ENCODE data around the gene ZNF576. TPM values are rescaled to one million over a fixed set of nuclear protein-coding genes. Genes with fewer than 3 reads are reported as not detected.
A peak's percentile ranks its signal among the peaks of the same experiment; 100 is the strongest.

ZNF576 gene
- total and polyA plus RNA-seq, 2 of the 13 experiments (the other 11 are each of a cell fraction or from before 2014, with no cell fraction given): 7.2 to 9.6 TPM

GRCh38 chr19:43634068-43634467 is 37.7 kb downstream of the ZNF576 start:
- no peak for DNase-seq (ENCODE audit: low spot score)
- no peaks in the 10 kb centered on the region for H3K9me3 ChIP-seq (ENCODE audit: low read length)
- WGBS (ENCODE audit: low lambda C conversion rate): 95% methylated on average over 5 of the region's 5 CpGs
- no peak for FAIRE-seq
- intact Hi-C loops (cut with micrococcal nuclease; ENCODE audit: unreplicated experiment): loop anchor here (2.0 kb wide), 1 partner anchor 15 kb away; the partner anchor contains the start of gene ZNF428
- H3K4me3 ChIP-seq (replicated peaks in 1 of 3; ENCODE audit: insufficient read depth in 1 of 3, low read depth in 2 of 3, low read length in 3 of 3): no peak overlapping the region
- peak overlapping the region; percentile 92; the same call in 1 of the 2 replicates for H3K4me2 ChIP-seq (ENCODE audit: low read depth, low read length)
- BruUV-seq (replicated peaks): no TSS peak
- POLR2A ChIA-PET: interaction anchor here (1.7 to 2.3 kb wide), 2 partner anchors 34 to 39 kb away, joined by 10 to 20 read pairs; partner anchors contain the start of genes IRGQ and ZNF576
- H2AFZ ChIP-seq (ENCODE audit: low read length): no peak overlapping the region
- no peaks in the 10 kb centered on the region for H3K27me3 ChIP-seq (ENCODE audit: control insufficient read depth in 1 of 2, insufficient read depth in 2 of 2, low read length in 2 of 2)
- H3K36me3 ChIP-seq (replicated peaks in 1 of 2; ENCODE audit: control insufficient read depth in 1 of 2, insufficient read depth in 2 of 2, low read length in 2 of 2): no peaks in the 10 kb centered on the region
- ATAC-seq: no peak
- H3K9ac ChIP-seq (ENCODE audit: insufficient read depth, low read depth, low read length): peak overlapping the region; percentile 87; the same call in 1 of the 2 replicates
- no peaks in the 10 kb centered on the region for H4K20me1 ChIP-seq (ENCODE audit: insufficient read depth, low read length)
- H3K27ac ChIP-seq (ENCODE audit: extremely low read length, insufficient read depth, low read length): peak overlapping the region; percentile 90
- in situ Hi-C loops (cut with HindIII; ENCODE audit: extremely low pct_ligation_motif_present, low pct_unique_long_range_greater_than_20kb): no loop called here
- CTCF ChIA-PET (ENCODE audit: low intra/inter-chr PET ratio, low total read pairs): no interaction called here
- no peaks in the 10 kb centered on the region for H3K79me2 ChIP-seq (ENCODE audit: insufficient read depth, low read length)
- peaks cover 56% of the 10 kb centered on the region for H3K4me1 ChIP-seq (ENCODE audit: insufficient read depth, low read length)
- TF ChIP-seq SP140L (CRISPR knock-in tag; IDR thresholded peaks at IDR 0.05; ENCODE audit: borderline replicate concordance) (no peak), ZNF629 (CRISPR knock-in tag; conservative IDR thresholded peaks at IDR 0.05) (peak; percentile 92), THRA (CRISPR knock-in tag; IDR thresholded peaks at IDR 0.05; ENCODE audit: borderline replicate concordance) (no peak), CERS6 (CRISPR knock-in tag; IDR thresholded peaks at IDR 0.05) (no peak), ATF4 (CRISPR knock-in tag; IDR thresholded peaks at IDR 0.05) (no peak), GATA4 (IDR thresholded peaks at IDR 0.05; ENCODE audit: borderline replicate concordance, low read depth) (no peak), ZNF292 (CRISPR knock-in tag; IDR thresholded peaks at IDR 0.05; ENCODE audit: borderline replicate concordance, low read depth) (no peak), ATF7 (IDR thresholded peaks at IDR 0.05) (no peak), ATF7 (CRISPR knock-in tag; IDR thresholded peaks at IDR 0.05) (no peak), POGK (CRISPR knock-in tag; conservative IDR thresholded peaks at IDR 0.05) (no peak), ZBTB46 (CRISPR knock-in tag; IDR thresholded peaks at IDR 0.05; ENCODE audit: borderline replicate concordance) (no peak), ZBTB2 (CRISPR knock-in tag; IDR thresholded peaks at IDR 0.05; ENCODE audit: low read depth) (no peak), TFDP1 (CRISPR knock-in tag; IDR thresholded peaks at IDR 0.05; ENCODE audit: borderline replicate concordance) (no peak), ONECUT2 (CRISPR knock-in tag; IDR thresholded peaks at IDR 0.05) (no peak)
